Psoas muscle (tissue), 7 donors: ENCODE measurements around the gene SMARCB1. TPM values are rescaled to one million over a fixed set of nuclear protein-coding genes. Genes with fewer than 3 reads are reported as not detected.

Source experiments
- polyA plus RNA-seq, 3 donors: library from polyadenylated mRNA; stranded (reverse); fragments of 200-250 nt; gene quantifications; one replicate each; pipeline ENCODE4 v1.2.3, GENCODE V29; 2013
- total RNA-seq, 4 donors: library from RNA; stranded (reverse); fragmentation: NEBNext Ultra II Directional in 2 of 4; extraction: Animal tissue kit (Norgen Biotek cat#: 25700) in 2 of 4; gene quantifications; one replicate each; pipeline versions ENCODE4 v1.2.1 to v1.2.4, GENCODE V29; 2021 to 2023
- donor health status: healthy with polysubstance abuse.
- donor health status: DM: no; HTN: no; CAD: no; lungs with moderate emphysema.
- donor health status: Bipolar disorder and iron deficiency.
- donor health status: healthy.
- donor health status: DM: no; HTN: no; CAD: no.
- donor health status: DM: no; HTN: no; CAD: no.
- donor health status: DM: yes; HTN: yes; CAD: no.

SMARCB1 gene
- total and polyA plus RNA-seq, 7 donors: 20.7 to 76.6 (median 38.4) TPM

Other genes with a start within 250 kb of the SMARCB1 start
- gene IGLL1, start 206.7 kb upstream of the SMARCB1 start, total RNA-seq: not detected
- not detected for gene IGLL1, start 206.7 kb upstream of the SMARCB1 start, polyA plus RNA-seq
- under 1 TPM in 1 of 4 donors, not detected in 3; 0.21 TPM for gene DRICH1, start 154.6 kb upstream of the SMARCB1 start, total RNA-seq
- gene DRICH1, start 154.6 kb upstream of the SMARCB1 start, polyA plus RNA-seq: under 1 TPM in 2 of 3 donors, not detected in 1; 0.03 to 0.07 TPM
- gene RGL4, start 96.0 kb upstream of the SMARCB1 start, total RNA-seq: under 1 TPM in 1 of 4 donors, not detected in 3; 0.40 TPM
- under 1 TPM; 0.04 to 0.26 (median 0.10) TPM for gene RGL4, start 96.0 kb upstream of the SMARCB1 start, polyA plus RNA-seq
- gene ZNF70, start 35.9 kb upstream of the SMARCB1 start, total RNA-seq: 10 to 100 TPM in 1 of 4 donors, 1 to 10 TPM in 3; 2.1 to 12.9 (median 4.0) TPM
- 1 to 10 TPM; 1.2 to 3.8 (median 1.8) TPM for gene ZNF70, start 35.9 kb upstream of the SMARCB1 start, polyA plus RNA-seq
- 1 to 10 TPM in 2 of 4 donors, under 1 TPM in 2; 0.79 to 3.2 (median 0.99) TPM for gene VPREB3, start 32.5 kb upstream of the SMARCB1 start, total RNA-seq
- gene VPREB3, start 32.5 kb upstream of the SMARCB1 start, polyA plus RNA-seq: under 1 TPM; 0.61 to 0.89 (median 0.82) TPM
- under 1 TPM in 1 of 4 donors, not detected in 3; 0.34 TPM for gene C22orf15, start 24.0 kb upstream of the SMARCB1 start, total RNA-seq
- under 1 TPM in 1 of 3 donors, not detected in 2; 0.04 TPM for gene C22orf15, start 24.0 kb upstream of the SMARCB1 start, polyA plus RNA-seq
- gene CHCHD10, start 19.0 kb upstream of the SMARCB1 start, total RNA-seq: 1,000 to 10,000 TPM in 1 of 4 donors, 100 to 1,000 TPM in 3; 659 to 1,066 (median 865) TPM
- gene CHCHD10, start 19.0 kb upstream of the SMARCB1 start, polyA plus RNA-seq: 100 to 1,000 TPM; 460 to 861 (median 645) TPM
- gene MMP11, start 14.1 kb upstream of the SMARCB1 start, total RNA-seq: 1 to 10 TPM; 1.3 to 2.9 (median 1.5) TPM
- under 1 TPM; 0.35 to 0.47 (median 0.43) TPM for gene MMP11, start 14.1 kb upstream of the SMARCB1 start, polyA plus RNA-seq
- gene DERL3, start 52.0 kb downstream of the SMARCB1 start, total RNA-seq: 1 to 10 TPM in 2 of 4 donors, under 1 TPM in 2; 0.54 to 4.4 (median 1.1) TPM
- gene DERL3, start 52.0 kb downstream of the SMARCB1 start, polyA plus RNA-seq: 1 to 10 TPM in 1 of 3 donors, under 1 TPM in 2; 0.22 to 1.1 (median 0.92) TPM
- 10 to 100 TPM in 1 of 4 donors, 1 to 10 TPM in 3; 4.2 to 11.8 (median 6.3) TPM for gene SLC2A11, start 70.9 kb downstream of the SMARCB1 start, total RNA-seq
- gene SLC2A11, start 70.9 kb downstream of the SMARCB1 start, polyA plus RNA-seq: 10 to 100 TPM in 1 of 3 donors, 1 to 10 TPM in 2; 3.7 to 12.7 (median 4.9) TPM
- gene MIF, start 107.4 kb downstream of the SMARCB1 start, total RNA-seq: 100 to 1,000 TPM; 110 to 167 (median 139) TPM
- 100 to 1,000 TPM; 125 to 277 (median 131) TPM for gene MIF, start 107.4 kb downstream of the SMARCB1 start, polyA plus RNA-seq
- 10 to 100 TPM in 3 of 4 donors, 1 to 10 TPM in 1; 5.8 to 27.5 (median 14.4) TPM for gene GSTT2B, start 174.2 kb downstream of the SMARCB1 start, total RNA-seq
- 10 to 100 TPM in 1 of 3 donors, 1 to 10 TPM in 2; 4.0 to 15.1 (median 5.6) TPM for gene GSTT2B, start 174.2 kb downstream of the SMARCB1 start, polyA plus RNA-seq
- gene DDTL, start 179.9 kb downstream of the SMARCB1 start, total RNA-seq: 1 to 10 TPM in 1 of 4 donors, under 1 TPM in 3; 0.77 to 2.4 (median 0.96) TPM
- 1 to 10 TPM in 2 of 3 donors, under 1 TPM in 1; 0.94 to 6.6 (median 1.6) TPM for gene DDTL, start 179.9 kb downstream of the SMARCB1 start, polyA plus RNA-seq
- 10 to 100 TPM; 57.3 to 85.3 (median 82.9) TPM for gene DDT, start 187.5 kb downstream of the SMARCB1 start, total RNA-seq
- gene DDT, start 187.5 kb downstream of the SMARCB1 start, polyA plus RNA-seq: 100 to 1,000 TPM; 155 to 239 (median 233) TPM
- under 1 TPM in 1 of 4 donors, not detected in 3; 0.34 TPM for gene GSTT2, start 193.2 kb downstream of the SMARCB1 start, total RNA-seq
- gene GSTT2, start 193.2 kb downstream of the SMARCB1 start, polyA plus RNA-seq: under 1 TPM; 0.12 to 0.89 (median 0.25) TPM
- gene GSTT4, start 218.5 kb downstream of the SMARCB1 start, total RNA-seq: not detected
- gene GSTT4, start 218.5 kb downstream of the SMARCB1 start, polyA plus RNA-seq: not detected
- 10 to 100 TPM; 14.9 to 23.8 (median 21.1) TPM for gene CABIN1, start 224.3 kb downstream of the SMARCB1 start, total RNA-seq
- gene CABIN1, start 224.3 kb downstream of the SMARCB1 start, polyA plus RNA-seq: 10 to 100 TPM; 10.5 to 14.1 (median 14.0) TPM